MM.1S (cell line): ENCODE results near the gene SCRN3.
A peak's percentile ranks its signal among the peaks of the same experiment; 100 is the strongest.

Experiments used
- CTCF ChIP-seq: fragments of 300-600 bp; sonication (generic); IDR thresholded peaks from 2 replicates; pipeline ENCODE4 v1.5.1; 2016; ENCODE audit warnings: antibody characterized with exemption, low read length, mixed read lengths
- EZH2phosphoT487 ChIP-seq: fragments of 300-600 bp; sonication (generic); IDR thresholded peaks from 2 replicates; pipeline ENCODE4 v1.6.1; 2018; ENCODE audit warnings: antibody characterized with exemption, low read length

- TF ChIP-seq CTCF (peak; percentile 45), EZH2phosphoT487 (no peak)
Measured at GRCh38 chr2:174350018-174350417, 45.5 kb upstream of the SCRN3 start.
